DND-41 (cell line): ENCODE results near the gene PTGES2.

Experiments
- CTCF ChIP-seq: IDR thresholded peaks from 2 replicates; pipeline ENCODE4 v1.5.1; 2012; ENCODE audit warnings: borderline replicate concordance, low read length, moderate library complexity, mild to moderate bottlenecking; ENCODE audit not compliant: poor library complexity, severe bottlenecking; ENCODE audit errors: extremely low read depth
- EZH2 ChIP-seq: IDR thresholded peaks from 3 replicates; pipeline ENCODE4 v1.6.1; 2012; ENCODE audit warnings: borderline replicate concordance, low read depth, mild to moderate bottlenecking, moderate library complexity, low read length, inconsistent platforms; ENCODE audit not compliant: severe bottlenecking

- TF ChIP-seq EZH2 (no peak), CTCF (no peak)
These were observed 31.9 kb upstream of the PTGES2 start for GRCh38 chr9:128159522-128159783.
